Epithelial cell of proximal tubule (primary cell): ENCODE data around the gene MSH3. TPM values are rescaled to one million over a fixed set of nuclear protein-coding genes. Genes with fewer than 3 reads are reported as not detected.
A peak's percentile ranks its signal among the peaks of the same experiment; 100 is the strongest.
"Not testable (repeated sequence)": the region's sequence is repeated elsewhere in the genome, so short reads cannot be mapped to it uniquely, and the experiment has no call there.

Experiments
- DNase-seq: peaks from one replicate; pipeline ENCODE4 v3.0.0-alpha.2; 2011; ENCODE audit warnings: low read depth
- H3K4me3 ChIP-seq: 2 replicates; pipeline ENCODE4 v1.5.1; 2011; ENCODE audit warnings: low read depth, mild to moderate bottlenecking, low read length
- total RNA-seq: library from RNA; depleted of rRNA; stranded (reverse); fragments of >200 nt; gene quantifications from 2 replicates; pipeline ENCODE4 v1.2.3, GENCODE V29; 2015
- TF ChIP-seq, protein P1 (sequence below): conservative IDR thresholded peaks from 2 replicates; pipeline ENCODE4 v1.5.1; 2012; ENCODE audit warnings: low read depth, mild to moderate bottlenecking, low read length

The MSH3 gene
- total RNA-seq, 1 donor from 2014 or later = 8.8 TPM

- DNase-seq = no peak
- TF ChIP-seq, protein P1, sequence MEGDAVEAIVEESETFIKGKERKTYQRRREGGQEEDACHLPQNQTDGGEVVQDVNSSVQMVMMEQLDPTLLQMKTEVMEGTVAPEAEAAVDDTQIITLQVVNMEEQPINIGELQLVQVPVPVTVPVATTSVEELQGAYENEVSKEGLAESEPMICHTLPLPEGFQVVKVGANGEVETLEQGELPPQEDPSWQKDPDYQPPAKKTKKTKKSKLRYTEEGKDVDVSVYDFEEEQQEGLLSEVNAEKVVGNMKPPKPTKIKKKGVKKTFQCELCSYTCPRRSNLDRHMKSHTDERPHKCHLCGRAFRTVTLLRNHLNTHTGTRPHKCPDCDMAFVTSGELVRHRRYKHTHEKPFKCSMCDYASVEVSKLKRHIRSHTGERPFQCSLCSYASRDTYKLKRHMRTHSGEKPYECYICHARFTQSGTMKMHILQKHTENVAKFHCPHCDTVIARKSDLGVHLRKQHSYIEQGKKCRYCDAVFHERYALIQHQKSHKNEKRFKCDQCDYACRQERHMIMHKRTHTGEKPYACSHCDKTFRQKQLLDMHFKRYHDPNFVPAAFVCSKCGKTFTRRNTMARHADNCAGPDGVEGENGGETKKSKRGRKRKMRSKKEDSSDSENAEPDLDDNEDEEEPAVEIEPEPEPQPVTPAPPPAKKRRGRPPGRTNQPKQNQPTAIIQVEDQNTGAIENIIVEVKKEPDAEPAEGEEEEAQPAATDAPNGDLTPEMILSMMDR = no peak
- no peak overlapping the region for H3K4me3 ChIP-seq
Observed at GRCh38 chr5:80884086-80884813, 229.8 kb downstream of the MSH3 start.

GRCh38 chr5:80884929-80885328 is 230.5 kb downstream of the MSH3 start:
- DNase-seq = no peak
- H3K4me3 ChIP-seq = no peak overlapping the region
- TF ChIP-seq, protein P1 = no peak

GRCh38 chr5:80885396-80886000 is 231.0 kb downstream of the MSH3 start:
- DNase-seq = peak; percentile 16
- H3K4me3 ChIP-seq = no peak overlapping the region
- TF ChIP-seq, protein P1 = no peak

GRCh38 chr5:80894083-80894482 is 239.6 kb downstream of the MSH3 start:
- DNase-seq = no peak
- TF ChIP-seq, protein P1 = no peak
- no peak overlapping the region for H3K4me3 ChIP-seq

DNA sequence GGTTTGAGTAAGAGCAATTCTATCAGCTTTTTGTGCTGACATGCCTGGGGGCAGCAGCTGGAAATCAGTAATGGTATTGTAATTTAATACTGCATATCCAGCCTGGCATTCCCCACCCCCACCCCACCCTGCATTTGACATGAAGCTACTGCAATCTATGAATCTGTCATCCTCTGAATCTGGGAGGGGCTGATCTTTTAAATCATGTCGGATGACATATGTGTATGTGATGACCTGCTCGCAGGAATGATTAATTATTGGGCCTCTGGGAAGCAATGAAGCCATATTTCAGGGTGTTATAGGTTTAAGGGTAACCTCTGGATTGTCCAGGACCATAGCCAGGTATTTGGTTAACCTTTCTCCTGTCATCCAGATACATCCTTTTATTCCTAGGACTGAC is 241.1 kb downstream of the MSH3 start:
- TF ChIP-seq, protein P1 = no peak
- no peak for DNase-seq
- no peak overlapping the region for H3K4me3 ChIP-seq

DNA sequence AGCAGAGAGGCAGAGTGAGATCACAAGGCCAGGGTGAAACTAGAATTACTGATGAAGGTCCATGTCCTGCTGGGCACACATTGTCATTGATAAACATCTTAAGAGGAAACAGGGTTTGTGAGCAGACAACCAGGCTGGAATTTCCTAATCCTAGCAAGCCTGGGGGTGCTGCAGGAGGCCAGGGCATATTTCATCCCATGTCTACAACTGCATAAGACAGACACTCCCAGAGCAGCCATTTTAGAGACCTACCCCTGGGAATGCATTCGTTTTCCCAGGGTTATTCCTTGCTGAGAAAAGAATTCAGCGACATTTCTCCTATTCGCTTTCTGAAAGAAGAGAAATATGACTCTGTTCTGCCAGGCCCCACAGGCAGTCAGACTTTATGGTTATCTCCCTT is 248.2 kb downstream of the MSH3 start:
- not testable (repeated sequence) for DNase-seq, H3K4me3 ChIP-seq

DNA sequence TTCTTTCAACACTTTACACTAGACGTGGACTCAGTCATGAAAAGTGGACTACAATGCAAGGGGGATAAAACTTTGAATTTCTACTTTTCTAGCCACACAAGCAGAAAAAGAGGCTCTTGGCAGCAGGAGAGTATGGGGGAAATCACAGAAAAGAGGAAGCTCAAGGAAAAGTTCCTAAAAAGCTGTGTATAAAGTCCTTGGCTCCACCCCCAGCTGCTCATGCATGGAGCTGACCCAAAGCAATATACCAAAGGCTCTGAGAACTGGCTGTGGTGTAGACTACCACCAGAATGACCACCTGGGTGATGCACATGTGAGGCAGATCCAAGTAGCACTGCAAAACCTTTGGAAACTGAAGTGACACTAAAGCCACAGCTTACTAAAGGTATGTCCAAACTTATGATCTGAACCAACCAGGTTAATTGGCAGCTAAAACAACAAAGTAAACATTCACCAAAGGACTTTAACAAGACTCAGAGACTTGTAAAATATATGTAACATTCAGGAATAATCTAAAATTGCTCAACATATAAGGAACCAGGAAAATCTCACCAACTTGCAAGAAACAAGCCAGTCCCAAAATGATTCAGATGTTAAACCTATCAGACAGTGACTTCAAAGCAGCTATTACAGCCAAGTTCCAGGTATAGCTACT is 250.2 kb downstream of the MSH3 start:
- TF ChIP-seq, protein P1 = no peak
- no peak overlapping the region for H3K4me3 ChIP-seq
- no peak for DNase-seq
